Measurements from ENCODE around the gene ATP1B1. TPM values are rescaled to one million over a fixed set of nuclear protein-coding genes. Genes with fewer than 3 reads are reported as not detected.

ATP1B1 gene
- 100 to 1,000 TPM; 200 to 342 TPM for total RNA-seq

- H3K27me3 ChIP-seq: no peaks in the 10 kb centered on the region
- peak within 1 kb of the TSS; percentile 93 to 96 for H3K27ac ChIP-seq
- peak; percentile 75 to 81 for TF ChIP-seq CTCF (IDR thresholded peaks at IDR 0.05)
- H3K36me3 ChIP-seq: peaks cover under 1% of the 10 kb centered on the region
- peaks cover 0 to 60% of the 10 kb centered on the region in 2 donors for H3K4me1 ChIP-seq
- H3K9me3 ChIP-seq: no peaks in the 10 kb centered on the region
- peak within 1 kb of the TSS; percentile 73 to 83 for H3K4me3 ChIP-seq
- DNase-seq (ENCODE audit: low spot score): peak; percentile 86
Measured at GRCh38 chr1:169106095-169106920, at the start of gene ATP1B1. TSS of gene ATP1B1 (plus strand) at chr1:169106690. CDS start at chr1:169106830, 140 bp downstream.

GRCh38 chr1:169059421-169059820, 47.1 kb upstream of the ATP1B1 start:
- DNase-seq (ENCODE audit: low spot score): no peak
- Histone ChIP-seq H3K9me3 (peaks cover 0 to 15% of the 10 kb centered on the region in 2 donors), H3K4me1 (peaks cover 0 to 21% of the 10 kb centered on the region in 2 donors), H3K36me3 (no peaks in the 10 kb centered on the region), H3K27ac (no peak overlapping the region), H3K4me3 (no peak overlapping the region), H3K27me3 (no peaks in the 10 kb centered on the region)
- no peak for TF ChIP-seq CTCF (IDR thresholded peaks at IDR 0.05)

DNA sequence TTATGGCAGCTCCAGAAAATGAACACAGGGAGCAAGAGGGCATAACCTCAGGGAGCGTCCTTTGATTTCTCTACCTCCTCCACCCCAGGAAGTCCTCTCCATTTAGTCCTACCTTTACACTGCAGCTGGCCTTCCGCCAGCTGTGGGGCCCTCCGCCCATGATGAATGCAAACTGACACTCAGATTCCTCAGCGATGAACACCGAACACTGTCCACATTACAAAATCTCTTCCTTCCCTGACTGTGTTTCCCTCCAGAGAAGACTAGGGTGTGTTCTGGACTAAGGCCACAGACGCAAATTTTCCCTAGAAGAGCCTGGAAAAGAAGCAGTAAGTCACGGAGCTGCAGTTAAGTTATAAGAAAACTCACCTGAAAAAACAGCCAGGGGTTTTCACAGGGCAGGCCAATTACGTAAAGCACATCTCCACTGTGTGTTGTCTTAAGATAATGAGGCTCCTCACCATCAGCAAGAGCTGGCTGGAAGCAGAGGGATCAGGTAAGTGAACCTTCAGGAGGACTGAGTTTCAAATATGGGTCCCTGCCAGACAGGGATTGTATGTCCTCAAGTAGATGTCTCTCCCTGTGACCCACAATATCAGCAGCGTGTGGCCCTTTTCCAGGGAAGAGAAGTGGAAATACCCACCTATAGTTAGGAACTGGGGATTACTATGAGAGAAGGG, 46.3 kb upstream of the ATP1B1 start:
- H3K36me3 ChIP-seq: no peaks in the 10 kb centered on the region
- no peaks in the 10 kb centered on the region for H3K27me3 ChIP-seq
- no peak overlapping the region for H3K4me3 ChIP-seq
- TF ChIP-seq CTCF (IDR thresholded peaks at IDR 0.05): no peak
- no peak for DNase-seq (ENCODE audit: low spot score)
- H3K9me3 ChIP-seq: peaks cover 0 to 15% of the 10 kb centered on the region in 2 donors
- no peak overlapping the region for H3K27ac ChIP-seq
- peaks cover 0 to 21% of the 10 kb centered on the region in 2 donors for H3K4me1 ChIP-seq

DNA sequence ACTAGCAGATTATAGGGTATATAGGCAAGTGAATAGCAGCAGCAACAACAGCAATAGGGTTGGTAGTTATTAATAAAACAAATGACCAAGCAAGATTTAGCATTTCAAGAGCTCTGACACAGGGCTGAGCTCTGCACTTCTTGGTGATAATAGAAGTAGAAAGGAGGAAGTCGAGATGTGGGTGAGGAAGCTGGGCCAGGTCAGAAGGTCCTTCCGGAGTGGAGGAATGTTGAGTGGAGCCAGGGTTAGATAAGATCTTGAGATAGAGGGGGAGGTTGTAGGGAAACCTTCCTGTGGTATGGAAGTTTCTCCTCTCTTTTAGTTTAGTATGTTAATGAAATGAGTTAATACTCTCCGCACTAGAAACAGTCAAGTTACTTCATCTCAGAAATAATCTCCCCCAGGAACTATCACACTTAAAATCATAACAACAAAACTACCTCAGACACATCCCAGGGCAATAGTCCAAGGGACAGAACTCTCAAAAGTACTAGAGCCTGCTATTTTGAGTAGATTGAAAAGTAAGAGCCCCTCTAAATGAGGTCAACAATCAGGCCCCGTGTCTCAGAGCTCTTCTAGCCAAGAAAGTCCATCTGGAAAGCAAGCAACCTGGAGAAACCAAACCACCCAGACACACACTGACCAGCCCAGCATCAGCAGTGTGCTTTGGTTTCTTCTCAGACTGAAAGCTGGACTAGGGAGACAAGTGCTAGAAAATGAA, 45.4 kb upstream of the ATP1B1 start:
- Histone ChIP-seq H3K36me3 (no peaks in the 10 kb centered on the region), H3K4me3 (no peak overlapping the region), H3K4me1 (peaks cover 0 to 21% of the 10 kb centered on the region in 2 donors), H3K27me3 (no peaks in the 10 kb centered on the region), H3K9me3 (peaks cover 0 to 15% of the 10 kb centered on the region in 2 donors), H3K27ac (peak overlapping the region in 1 of 2 donors; percentile 29)
- no peak for TF ChIP-seq CTCF (IDR thresholded peaks at IDR 0.05)
- DNase-seq (ENCODE audit: low spot score): no peak

DNA sequence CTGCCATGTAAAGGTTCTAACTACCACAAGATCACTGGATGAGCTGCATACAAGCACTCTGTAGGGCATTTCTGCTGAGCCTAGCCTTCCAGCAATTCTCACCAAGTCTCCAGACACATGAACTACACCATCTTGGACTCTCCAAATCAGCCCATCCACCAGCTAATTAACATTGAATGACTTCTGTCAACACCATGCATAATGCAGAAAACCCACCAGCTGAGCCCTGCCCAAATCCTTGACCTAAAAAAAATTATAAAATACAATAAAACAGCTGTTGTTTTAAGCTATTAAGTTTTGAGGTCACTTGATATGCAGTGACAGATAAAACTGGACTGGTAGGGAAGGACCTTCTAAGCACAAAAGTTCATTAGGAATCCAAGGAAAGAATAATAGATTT, 44.3 kb upstream of the ATP1B1 start:
- DNase-seq (ENCODE audit: low spot score): no peak
- no peak overlapping the region for H3K27ac ChIP-seq
- H3K36me3 ChIP-seq: no peaks in the 10 kb centered on the region
- H3K4me3 ChIP-seq: no peak overlapping the region
- no peak for TF ChIP-seq CTCF (IDR thresholded peaks at IDR 0.05)
- H3K27me3 ChIP-seq: no peaks in the 10 kb centered on the region
- peaks cover 0 to 21% of the 10 kb centered on the region in 2 donors for H3K4me1 ChIP-seq
- peaks cover 5 to 19% of the 10 kb centered on the region in 2 donors for H3K9me3 ChIP-seq
